Sigmoid colon (tissue), 4 donors: ENCODE data around the gene NIPSNAP2.

Source experiments
- EP300 ChIP-seq, 4 donors: sonication (generic); formaldehyde crosslinking; IDR thresholded peaks; one replicate each; pipeline ENCODE4 v1.6.1; 2017; ENCODE audit warnings: antibody characterized with exemption in 4 of 4
- POLR2A ChIP-seq, 2 donors: fragments of 450-650 bp; IDR thresholded peaks; one replicate each; pipeline ENCODE4 v1.6.1; 2016; ENCODE audit warnings: antibody characterized with exemption in 2 of 2, mild to moderate bottlenecking in 2 of 2, moderate library complexity in 2 of 2
- POLR2AphosphoS5 ChIP-seq, 4 donors: sonication (generic); formaldehyde crosslinking; IDR thresholded peaks; one replicate each; pipeline ENCODE4 v1.6.1; 2017; ENCODE audit warnings: antibody characterized with exemption in 4 of 4
- TF ChIP-seq, protein P1 (sequence below), 4 experiments: fragments of 450-650 bp in 3 of 4; fragments of 200-600 bp in 1 of 4; IDR thresholded peaks; one replicate each; pipeline ENCODE4 v1.5.1; 2016 to 2019; ENCODE audit warnings: antibody characterized with exemption in 4 of 4, mild to moderate bottlenecking in 3 of 4, moderate library complexity in 2 of 4

DNA sequence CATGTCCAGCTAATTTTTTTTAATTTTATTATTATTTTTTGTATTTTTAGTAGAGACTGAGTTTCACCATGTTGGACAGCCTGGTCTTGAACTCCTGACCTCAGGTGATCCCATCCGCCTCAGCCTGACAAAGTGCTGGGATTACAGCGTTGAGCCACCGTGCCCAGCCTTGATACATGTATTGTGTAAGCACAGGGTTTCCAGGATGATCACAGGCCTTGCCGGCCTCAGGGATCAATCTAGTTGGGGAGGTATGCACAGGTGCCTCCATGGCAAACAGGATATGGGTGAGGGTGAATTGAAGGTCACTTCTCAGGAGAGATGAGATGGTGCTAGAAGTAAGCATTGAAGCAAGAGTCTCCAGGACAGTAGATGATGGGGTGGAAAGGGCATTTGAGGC, 7.2 kb upstream of the NIPSNAP2 start:
- TF ChIP-seq POLR2AphosphoS5 (IDR thresholded peaks at IDR 0.05) (no peak), POLR2A (IDR thresholded peaks at IDR 0.05) (no peak), EP300 (IDR thresholded peaks at IDR 0.05) (no peak)
- TF ChIP-seq, protein P1, sequence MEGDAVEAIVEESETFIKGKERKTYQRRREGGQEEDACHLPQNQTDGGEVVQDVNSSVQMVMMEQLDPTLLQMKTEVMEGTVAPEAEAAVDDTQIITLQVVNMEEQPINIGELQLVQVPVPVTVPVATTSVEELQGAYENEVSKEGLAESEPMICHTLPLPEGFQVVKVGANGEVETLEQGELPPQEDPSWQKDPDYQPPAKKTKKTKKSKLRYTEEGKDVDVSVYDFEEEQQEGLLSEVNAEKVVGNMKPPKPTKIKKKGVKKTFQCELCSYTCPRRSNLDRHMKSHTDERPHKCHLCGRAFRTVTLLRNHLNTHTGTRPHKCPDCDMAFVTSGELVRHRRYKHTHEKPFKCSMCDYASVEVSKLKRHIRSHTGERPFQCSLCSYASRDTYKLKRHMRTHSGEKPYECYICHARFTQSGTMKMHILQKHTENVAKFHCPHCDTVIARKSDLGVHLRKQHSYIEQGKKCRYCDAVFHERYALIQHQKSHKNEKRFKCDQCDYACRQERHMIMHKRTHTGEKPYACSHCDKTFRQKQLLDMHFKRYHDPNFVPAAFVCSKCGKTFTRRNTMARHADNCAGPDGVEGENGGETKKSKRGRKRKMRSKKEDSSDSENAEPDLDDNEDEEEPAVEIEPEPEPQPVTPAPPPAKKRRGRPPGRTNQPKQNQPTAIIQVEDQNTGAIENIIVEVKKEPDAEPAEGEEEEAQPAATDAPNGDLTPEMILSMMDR (IDR thresholded peaks at IDR 0.05), result no peak
